UCSD-AML1 (cell line): ENCODE results near the gene CDC27.
"Not testable (repeated sequence)": the region's sequence is repeated elsewhere in the genome, so short reads cannot be mapped to it uniquely, and the experiment has no call there.

Source experiments
- DNase-seq: peaks from one replicate; lab custom pipeline; 2025; ENCODE audit not compliant: unreplicated experiment; lab: John Stamatoyannopoulos, UW

Gene CDC27

DNA sequence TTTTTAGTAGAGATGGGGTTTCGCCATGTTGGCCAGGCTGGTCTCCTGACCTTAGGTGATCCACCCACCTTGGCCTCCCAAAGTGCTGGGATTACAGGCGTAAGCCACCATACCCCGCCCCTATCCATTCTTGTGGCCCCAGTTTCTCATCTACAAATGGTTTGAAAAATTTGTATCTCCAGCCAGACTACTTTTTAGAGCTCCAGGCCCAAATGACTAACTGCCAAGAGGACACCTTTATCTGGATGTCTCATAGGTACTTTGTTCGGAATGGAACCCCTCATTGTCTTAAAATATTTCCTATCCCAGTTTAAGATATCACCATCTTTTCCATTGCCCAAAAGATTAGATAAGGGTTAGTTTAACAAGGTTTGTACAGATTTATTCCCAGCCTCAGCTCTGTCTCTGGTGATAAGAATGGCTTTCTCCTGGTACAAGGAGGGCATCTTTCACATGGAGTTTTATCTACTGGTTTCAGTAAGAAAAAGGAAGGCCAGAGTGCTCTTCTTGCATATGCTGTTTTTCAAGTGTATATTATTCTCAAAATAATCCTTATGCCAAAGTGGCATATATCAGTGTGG lies 4.9 kb upstream of the CDC27 start:
- no peak for DNase-seq

DNA sequence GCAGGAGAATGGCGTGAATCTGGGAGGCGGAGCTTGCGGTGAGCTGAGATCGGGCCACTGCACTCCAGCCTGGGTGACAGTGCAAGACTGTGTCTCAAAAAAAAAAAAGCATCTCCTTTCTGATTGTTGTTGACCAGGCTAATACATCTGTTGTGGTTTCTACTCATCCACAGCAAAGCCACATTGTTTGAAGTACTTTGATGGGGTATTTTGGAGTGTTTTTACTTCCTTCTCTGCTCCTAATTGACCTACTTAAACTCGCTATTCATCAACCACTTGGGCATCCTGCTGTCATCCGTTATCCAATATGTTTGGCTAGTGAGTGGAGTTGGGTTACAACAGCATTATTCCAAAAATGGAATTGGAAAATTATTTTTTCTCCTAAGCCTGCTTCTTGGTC lies 3.5 kb upstream of the CDC27 start:
- no peak for DNase-seq

DNA sequence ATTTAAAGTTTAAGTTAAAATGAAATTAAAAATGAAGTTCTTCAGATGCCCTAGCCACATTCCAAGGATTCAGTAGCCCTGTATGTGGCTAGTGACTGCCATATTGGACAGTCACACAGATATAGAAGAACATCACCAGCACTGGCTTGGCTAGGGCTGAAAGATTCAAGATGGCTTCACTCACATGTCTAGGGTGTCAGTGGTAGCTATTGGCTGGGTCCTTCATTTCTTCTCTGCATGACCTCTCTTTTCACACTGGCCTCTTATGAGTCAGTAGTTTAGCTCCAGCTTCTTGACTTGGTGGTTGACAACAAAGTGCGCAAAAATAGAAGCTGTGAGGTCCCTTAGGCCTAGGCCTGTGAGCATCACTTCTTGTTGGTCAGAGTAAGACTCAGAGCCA lies 1.7 kb upstream of the CDC27 start:
- DNase-seq = no peak

DNA sequence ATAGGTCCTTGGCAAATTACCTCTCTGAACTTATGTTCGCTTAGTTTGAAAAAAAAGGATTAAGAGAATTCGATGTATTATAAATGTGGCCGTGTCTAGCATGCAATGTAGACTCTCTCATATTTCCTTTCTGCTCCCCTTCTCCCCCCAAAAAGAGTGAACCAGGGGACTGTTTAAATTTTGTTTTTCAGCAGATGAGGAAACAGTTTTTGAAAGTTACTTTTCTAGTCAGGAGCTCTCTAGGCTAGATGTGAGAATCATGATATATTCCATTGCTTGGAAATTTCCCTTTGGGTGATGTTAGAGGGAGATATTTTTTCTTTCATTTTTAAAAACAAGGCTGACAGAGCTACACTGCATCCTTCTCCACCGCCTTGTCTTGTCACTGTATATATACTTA lies 1.1 kb upstream of the CDC27 start:
- no peak for DNase-seq

DNA sequence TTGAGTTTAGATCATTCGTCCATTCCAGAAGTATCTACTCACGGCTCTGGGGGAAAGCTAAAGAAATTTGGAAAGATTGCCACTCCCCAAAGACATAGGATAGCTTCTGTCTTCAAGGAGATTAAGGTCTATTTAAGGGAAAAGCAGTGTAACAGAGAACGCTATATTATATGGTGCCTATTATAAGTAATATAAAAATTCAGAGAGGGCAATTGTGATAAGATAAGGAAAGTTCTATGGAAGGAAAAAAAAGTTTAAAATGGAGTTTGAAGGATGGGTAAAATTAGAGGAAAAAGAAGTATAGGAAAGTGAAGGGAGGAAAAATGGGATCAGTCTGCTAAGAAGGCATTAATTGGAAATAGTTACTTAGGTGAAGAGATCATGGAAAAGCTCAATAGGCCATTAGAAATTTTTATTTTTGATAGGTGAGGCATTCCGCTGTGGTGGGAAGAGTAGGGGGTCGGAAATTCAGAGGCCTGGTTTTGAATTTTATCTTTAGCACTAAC lies 690 bp upstream of the CDC27 start:
- DNase-seq = no peak

DNA sequence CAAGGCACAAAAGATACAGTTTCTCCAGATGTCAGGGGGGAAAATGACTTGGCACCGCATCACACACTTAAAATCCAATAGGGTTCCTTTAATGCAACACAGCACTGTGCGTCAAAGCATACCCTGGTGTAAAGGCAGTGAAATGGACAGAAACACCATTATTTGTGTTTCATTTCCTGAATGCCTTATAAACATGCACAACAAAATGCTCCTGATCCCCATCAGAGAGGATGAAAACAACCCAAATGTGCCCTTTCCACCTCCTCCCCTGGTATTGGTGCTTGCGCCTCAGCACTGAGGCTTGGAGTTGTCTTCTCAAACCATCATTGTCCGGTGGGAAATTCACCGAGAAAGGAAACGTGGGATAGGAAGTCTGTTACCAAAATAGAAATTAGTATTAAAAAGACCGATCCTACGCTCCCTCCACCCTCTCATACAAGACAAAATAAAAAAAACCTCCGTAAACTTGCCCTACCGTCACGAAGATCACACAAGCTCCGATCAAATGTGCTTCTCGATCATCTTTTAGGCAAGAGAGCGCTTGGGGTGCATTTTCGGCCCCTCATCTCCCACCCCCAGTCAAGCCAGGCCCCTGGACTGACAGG lies 722 bp downstream of the CDC27 start:
- no peak for DNase-seq

DNA sequence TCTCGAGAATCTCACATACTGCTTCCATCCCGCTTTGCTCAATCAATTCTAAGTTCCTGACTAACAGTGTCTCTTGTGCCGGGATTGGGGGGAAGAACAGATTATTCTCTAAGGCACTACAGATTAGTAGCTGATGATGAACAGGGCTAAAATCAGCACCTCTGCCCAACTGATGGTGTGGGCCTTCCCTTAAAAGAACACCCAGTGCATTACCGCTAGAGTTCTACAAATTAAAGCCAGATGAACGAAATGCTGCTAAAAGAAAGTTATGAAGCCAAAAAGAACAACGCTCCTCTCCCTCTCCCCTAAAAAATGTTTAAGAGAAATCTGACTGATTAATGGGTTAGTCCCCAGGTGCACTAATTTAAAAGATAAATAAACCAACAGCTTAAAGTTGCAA lies 4.4 kb downstream of the CDC27 start:
- no peak for DNase-seq

DNA sequence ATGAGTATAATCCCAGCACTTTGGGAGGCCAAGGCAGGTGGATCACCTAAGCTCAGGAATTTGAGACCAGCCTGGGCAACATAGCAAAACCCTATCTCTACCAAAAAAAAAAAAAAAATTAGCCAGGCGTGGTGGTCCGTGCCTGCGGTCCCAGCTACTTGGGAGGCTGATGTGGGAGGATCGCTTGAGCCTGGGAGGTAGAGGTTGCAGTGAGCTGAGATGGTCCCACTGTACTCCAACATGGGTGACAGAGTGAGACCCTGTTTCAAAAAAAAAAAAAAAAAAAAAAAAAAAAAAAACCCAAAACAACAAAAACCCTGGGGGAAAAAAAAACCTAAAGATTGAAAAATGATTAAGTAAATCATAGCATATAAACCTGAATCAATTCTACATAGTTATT lies 8.1 kb downstream of the CDC27 start:
- DNase-seq = not testable (repeated sequence)

DNA sequence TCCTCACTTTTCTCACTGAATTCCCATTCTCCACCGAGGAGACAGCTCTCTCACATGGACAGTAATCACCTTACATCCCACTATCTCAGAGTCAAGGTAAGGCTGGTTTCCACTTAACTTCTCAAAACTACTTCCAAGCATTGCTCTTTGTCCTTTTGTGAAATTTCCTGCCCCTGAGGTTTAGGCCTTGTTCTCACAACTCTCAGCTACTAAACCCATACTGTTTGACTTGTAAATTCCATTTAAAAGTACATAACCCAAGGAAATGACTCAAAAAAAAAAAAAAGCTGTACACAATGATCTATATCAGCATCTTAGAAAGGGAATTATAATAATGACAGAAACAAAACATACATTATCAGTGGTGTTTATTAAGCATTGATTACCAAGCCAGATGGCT lies 8.8 kb downstream of the CDC27 start:
- DNase-seq = no peak

DNA sequence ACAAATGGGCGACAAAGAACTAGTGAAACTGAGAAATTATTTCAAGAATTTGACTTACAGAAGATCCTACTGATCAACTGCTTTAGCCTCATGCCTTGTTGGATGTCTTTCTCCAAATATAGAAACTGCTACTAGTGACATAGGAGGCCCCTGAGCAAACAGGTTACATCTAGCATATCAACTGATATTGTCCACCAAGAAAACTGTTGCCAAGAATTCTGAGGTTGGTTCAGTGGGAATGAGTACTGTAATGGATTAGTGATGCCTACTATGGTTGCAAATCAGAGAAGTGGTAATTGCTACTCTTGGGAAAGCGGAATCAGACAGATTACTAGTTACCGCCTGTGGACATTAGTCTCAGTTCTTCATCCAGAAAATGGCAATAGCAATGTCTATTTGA lies 10.0 kb downstream of the CDC27 start:
- DNase-seq = no peak

DNA sequence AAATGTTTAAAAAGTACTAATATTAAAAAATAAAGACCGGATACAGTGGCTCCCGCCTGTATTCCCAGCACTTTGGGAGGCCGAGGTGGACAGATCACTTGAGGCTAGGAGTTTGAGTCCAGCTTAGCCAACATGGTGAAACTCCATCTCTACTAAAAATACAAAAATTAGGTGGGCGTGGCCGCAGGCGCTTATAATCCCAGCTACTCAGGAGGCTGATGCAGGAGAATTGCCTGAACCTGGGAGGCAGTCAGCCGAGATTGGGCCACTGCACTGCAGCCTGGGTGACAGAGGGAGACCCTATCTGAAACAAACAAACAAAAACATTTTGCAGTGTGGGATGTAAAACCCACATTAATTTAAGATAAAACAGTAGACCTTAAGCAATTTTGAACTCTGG lies 11.8 kb downstream of the CDC27 start:
- no peak for DNase-seq

DNA sequence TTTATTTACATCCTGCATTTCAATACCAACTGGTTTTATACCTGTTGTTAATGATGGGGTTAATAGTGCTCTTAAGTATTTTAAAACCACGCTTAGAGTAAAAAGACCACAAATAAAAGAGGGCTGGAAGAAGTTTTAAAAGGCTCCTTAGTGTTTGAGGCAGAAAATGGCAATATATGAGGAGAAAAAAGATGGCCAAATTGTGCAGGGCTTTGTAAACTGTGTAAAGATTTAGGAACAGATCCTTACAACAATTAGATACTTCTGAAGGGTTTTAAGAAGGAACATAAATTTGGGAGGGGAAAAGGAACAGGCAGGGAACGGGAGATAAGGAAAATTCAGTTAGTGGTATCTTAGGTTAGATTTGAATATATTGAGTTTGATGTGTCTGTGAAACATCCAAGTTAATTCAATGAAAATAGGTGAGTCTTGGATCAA lies 12.7 kb downstream of the CDC27 start:
- DNase-seq = no peak

DNA sequence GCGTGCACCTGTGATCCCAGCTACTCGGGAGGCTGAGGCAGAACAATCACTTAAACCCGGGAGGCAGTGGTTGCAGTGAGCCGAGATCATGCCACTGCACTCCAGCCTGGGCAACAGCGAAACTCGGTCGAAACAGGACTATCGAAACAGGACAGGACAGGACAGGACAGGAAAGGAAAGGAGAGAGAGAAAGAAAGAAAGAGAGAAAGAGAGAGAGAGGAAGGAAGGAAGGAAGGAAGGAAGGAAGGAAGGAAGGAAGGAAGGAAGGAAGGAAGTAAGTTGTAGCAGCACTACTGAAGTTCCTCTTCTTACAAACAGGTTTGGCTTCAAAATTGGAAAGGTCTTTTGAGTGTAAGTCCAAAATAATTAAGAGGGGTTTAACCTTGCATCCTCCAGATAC lies 14.3 kb downstream of the CDC27 start:
- not testable (repeated sequence) for DNase-seq

DNA sequence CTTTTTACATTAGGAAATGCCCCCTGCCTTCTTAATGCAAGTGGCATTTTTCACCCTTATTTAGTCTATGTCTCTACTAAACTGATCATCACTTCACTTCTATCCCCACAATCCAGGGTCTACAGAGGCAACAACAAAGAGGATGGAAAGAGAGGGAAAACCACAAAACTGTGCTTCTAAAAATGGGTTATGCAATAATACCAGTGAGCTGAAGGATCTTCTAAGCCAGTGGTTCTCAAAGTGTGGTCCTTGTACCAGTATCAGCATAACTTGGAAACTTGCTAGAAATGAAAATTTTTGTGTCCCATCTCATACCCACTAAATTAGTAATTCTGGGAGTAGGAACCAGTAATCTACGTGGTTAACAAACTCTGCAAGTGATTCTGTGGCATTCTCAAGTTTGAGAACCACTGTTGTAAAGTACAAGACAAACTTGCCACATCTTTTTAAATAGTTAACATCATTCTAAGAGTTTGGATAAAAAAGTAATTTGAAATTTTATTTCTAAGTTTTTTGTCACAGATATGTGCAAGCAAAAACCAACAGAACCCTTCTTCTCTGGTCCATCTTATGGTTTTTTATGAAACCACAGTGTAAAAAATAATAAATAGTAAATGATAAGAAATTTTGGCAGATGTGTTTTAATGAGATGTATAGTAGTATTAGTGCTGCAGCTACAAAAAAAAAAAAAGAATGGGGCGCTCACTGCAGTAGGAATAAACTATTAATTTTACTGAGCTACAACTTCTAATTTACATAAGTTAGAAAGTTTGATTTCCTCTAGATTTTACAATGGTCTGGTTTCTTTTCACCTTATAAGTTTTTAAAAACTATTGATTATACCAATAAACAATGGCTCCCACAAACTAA lies 16.2 kb downstream of the CDC27 start:
- DNase-seq = no peak

DNA sequence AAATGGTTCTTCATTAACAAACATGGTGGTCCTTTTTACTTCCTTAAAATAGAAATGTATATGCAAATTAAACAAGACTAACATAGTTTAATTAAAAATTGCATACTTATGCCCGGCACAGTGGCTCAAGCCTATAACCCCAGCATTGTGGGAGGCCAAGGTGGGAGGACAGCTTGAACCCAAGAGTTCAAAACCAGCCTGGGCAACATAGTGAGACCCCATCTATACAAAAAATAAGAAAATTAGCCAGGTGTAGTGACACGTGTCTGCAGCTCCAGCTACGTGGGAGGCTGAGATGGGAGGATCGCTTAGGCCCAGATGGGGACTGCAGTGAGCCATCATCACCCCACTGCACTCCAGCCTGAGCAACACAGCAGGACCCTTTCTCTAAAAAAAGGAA lies 18.4 kb downstream of the CDC27 start:
- no peak for DNase-seq

DNA sequence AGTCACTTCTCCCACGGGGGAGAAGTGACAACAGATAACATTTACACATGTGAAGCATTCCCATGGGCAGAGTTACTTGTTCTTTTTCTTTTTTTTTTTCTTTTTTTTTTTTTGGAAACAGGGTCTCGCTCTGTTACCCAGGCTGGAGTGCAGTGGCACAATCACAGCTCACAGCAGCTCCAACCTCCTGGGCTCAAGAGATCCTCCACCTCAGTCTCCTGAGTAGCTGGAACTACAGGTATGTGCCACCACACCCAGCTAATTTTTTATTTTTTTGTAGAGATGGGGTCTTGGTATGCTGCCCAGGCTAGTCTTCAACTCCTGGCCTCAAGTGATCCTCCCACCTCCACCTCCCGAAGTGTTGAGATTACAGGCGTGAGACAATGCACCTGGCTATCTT lies 20.2 kb downstream of the CDC27 start:
- not testable (repeated sequence) for DNase-seq

DNA sequence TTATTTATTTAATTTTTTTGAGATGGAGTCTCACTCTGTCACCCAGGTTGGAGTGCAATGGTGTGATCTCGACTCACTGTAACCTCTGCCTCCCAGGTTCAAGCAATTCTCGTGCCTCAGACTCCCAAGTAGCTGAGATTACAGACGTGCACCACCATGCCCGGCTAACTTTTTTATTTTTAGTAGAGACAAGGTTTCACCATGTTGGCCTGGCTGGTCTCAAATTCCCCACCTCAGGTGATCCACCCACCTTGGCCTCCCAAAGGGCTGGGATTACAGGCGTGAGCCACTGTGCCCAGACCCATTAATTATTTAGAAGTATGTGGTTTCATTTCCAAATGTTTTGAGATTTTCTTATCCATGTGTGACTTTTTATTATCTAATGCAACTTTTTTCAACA lies 22.2 kb downstream of the CDC27 start:
- not testable (repeated sequence) for DNase-seq

DNA sequence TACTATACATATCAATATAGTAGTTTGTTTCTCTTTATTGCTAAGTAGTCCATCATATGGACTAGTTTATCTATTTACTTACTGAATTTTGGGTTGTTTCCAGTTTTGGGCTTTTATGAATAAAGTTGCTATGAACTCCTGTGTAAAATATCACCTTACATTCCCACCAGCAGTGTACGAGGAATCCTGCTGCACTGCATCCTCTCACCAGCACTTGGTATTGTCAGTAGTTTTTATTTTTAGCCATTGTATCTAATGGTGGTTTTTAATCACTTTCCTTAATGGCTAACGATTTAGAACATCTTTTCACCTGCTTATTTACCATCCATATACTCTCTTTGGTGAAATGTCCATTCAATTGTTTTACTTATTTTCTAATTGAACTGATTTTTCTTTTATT lies 24.0 kb downstream of the CDC27 start:
- no peak for DNase-seq

DNA sequence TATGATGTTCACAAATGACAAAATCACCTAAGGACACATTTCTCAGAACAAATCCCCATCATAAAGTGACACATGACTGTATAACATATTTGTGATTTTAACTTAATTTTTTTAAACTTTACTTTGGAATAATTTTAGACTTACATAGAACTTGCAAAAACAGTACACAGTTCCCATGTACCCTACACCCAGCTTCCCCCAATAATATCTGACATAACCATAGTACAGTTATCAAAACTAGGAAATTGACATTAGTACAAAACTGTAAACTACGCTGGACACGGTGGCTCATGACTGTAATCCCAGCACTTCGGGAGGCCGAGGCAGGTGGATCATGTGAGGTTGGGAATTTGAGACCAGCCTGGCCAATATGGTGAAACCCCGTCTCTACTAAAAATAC lies 24.8 kb downstream of the CDC27 start:
- DNase-seq = no peak

DNA sequence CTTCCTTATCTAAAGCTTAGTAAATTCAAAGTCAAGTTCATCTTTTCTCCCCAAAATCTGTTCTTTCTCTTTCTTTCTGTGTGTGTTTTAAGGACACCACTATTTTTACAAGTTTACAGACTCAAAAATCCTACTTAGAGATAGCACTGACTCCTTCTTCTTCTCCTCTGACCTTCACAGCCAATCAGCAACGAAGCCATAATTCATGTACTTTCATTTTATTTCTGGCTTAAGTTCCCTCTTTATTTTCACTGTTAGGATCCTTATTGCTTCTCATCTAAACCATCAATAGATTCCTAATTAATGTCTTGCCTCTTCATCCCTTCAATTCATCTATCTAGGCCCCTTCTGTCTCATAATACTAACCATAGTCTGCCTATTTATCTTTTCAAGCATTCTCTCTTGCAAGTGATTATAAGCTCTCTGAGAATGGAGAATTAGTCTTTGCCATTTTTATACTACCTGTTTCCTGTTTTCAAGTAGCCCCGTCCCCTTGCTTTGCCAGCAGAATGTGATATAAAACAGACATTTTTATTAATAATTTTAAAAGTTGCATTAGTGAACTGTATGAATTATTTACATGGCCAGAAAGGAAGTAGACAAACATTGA lies 27.0 kb downstream of the CDC27 start:
- no peak for DNase-seq

DNA sequence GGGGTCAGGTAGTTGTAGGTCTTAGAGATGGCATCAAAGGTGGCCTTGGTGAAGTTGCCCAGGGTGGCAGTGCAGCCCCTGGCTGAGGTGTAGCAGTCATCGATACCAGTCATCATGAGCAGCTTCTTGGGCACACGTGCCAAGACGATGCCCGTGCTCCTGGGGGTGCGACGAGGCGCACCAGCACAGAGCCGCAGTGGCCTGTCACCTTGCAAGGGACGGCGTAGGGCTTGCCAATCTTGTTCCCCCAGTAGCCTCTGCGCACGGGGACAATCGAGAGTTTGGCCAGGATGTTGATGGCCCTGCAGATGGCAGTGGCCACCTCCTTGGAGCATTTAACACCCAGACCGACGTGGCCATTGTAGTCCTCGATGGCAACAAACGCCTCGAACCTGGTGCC lies 29.8 kb downstream of the CDC27 start:
- DNase-seq = no peak

DNA sequence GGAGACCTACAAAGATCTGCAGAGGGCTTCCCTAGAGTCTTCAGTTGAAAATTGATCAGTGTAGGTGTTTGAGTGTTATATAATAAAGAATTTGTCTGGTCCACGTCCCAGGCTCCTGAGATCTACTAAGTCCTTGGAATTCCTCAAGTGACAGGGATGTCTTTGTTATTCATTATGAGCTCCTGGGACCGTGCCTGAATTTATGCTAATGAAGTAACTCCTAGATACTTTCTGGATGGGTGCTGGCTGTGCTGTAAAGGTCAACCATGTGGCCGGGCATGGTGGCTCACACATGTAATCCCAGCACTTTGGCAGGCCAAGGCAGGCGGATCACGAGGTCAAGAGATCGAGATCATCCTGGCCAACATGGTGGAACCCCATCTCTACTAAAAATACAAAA lies 43.7 kb downstream of the CDC27 start:
- no peak for DNase-seq
